ENCODE measurements around the gene SULF2. TPM values are rescaled to one million over a fixed set of nuclear protein-coding genes. Genes with fewer than 3 reads are reported as not detected.
"Not testable (repeated sequence)": the region's sequence is repeated elsewhere in the genome, so short reads cannot be mapped to it uniquely, and the experiment has no call there.

SULF2 gene
- total RNA-seq (2012; rRNA removed), result 0.66 and 2.5 TPM in 2 replicates

DNA sequence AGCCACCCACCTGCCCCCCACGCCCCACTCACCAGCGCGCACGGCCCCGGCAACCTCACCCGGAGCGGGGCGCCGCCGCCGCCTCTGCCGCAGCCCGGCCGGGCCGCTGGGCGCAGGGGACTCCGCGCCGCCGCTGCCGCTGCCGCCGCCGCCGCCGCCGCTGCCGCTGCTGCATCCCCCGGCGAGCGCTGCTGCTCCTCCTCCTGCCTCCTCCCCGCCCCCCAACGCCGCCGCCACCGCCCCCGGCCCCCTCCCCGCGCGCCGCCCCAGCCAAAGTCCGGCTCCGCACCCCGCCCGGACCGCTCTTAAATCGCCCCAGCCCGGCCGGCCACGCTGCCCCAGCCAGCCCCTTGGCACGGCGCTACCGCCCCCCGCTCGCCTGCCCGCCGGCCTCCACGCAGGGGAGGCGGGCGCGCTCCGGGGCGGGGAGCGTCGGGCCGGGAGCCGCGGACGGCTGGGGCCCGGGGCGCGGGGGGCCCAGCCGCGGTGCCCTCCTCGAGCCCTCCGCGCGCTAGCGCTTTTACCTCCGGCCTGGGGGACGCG, at the start of gene SULF2:
TSS of gene SULF2 (minus strand) at position 171 of the 543 bp plus-strand sequence. CDS start 28,118 bp downstream, outside the sequence.
- Histone ChIP-seq H3K9ac (ENCODE audit: low read depth, low read length) (no peak within 1 kb of the TSS), H3K27me3 (ENCODE audit: control insufficient read depth, insufficient read depth, low read length) (peaks cover 77% of the 10 kb centered on the region), H3K4me2 (ENCODE audit: low read length) (peak within 1 kb of the TSS; percentile 83), H3K4me1 (ENCODE audit: control insufficient read depth, insufficient read depth, low read length) (peaks cover 12% of the 10 kb centered on the region), H3K36me3 (ENCODE audit: insufficient read depth, low read length) (no peaks in the 10 kb centered on the region), H3K4me3 (ENCODE audit: low read length) (peak within 1 kb of the TSS; percentile 57), H3K9me3 (replicated peaks; ENCODE audit: low read length) (no peaks in the 10 kb centered on the region)

DNA sequence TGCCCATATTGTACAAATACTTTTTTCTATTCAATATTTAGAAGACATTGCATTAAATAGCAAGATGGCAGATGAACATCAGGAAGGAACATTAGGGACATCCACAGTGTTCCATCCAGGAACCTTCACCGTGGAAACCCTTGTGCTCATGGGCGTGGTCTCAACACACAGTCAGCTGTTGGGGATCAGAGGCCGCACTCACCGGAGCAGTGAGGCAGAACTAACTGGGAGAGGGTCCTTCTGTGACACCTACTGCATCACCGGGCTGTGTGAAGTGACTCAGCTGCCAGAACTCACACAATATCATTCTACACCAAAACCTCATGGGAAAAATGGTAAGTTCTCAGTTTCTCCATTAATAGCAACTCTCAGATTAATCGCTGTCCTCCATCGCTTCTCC, 46.4 kb upstream of the SULF2 start:
- not testable (repeated sequence) for H3K4me3 ChIP-seq (ENCODE audit: low read length); H3K27me3 ChIP-seq (ENCODE audit: control insufficient read depth, insufficient read depth, low read length); H3K4me2 ChIP-seq (ENCODE audit: low read length); H3K9me3 ChIP-seq (replicated peaks; ENCODE audit: low read length); H3K9ac ChIP-seq (ENCODE audit: low read depth, low read length); H3K36me3 ChIP-seq (ENCODE audit: insufficient read depth, low read length); H3K4me1 ChIP-seq (ENCODE audit: control insufficient read depth, insufficient read depth, low read length)

DNA sequence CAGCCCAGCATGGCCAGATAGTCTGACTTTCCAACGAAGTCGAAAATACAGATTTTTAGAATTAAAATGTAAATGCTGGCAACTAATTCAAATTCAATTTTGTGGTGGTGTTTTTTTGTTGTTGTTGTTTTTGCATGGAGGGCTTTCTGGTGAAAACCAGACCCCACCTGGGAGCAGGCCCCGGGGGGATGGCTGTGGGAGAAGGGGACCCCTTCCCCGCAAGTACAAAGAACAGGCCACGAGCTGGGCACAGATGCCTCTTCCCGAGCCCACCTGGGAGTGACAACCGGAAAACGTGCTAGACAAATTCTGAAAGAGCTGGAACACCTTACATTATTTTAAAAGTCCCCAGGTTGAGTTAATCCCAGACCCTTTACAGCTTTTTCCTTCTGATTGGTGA, 41.4 kb upstream of the SULF2 start:
- not testable (repeated sequence) for H3K4me3 ChIP-seq (ENCODE audit: low read length); H3K27me3 ChIP-seq (ENCODE audit: control insufficient read depth, insufficient read depth, low read length)

DNA sequence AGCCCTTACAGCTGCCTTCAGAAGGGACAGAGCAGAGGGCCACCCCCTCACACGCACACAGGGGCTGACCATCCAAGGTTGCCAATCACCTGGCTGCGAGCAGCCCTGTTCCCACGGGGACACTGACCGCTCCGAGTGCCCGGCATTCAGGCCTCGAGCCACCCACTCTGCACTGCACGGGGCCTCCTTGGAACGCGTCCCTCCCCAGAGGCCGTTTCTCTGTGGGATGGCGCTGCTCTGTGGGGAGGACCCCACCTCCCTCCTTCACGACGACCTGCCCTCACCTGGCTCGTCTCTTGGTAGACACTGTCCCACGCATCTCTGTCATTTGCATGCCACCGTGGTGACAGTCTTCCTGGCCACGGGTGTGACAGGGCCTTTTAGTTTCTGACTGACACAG, 40.7 kb upstream of the SULF2 start:
- not testable (repeated sequence) for H3K4me1 ChIP-seq (ENCODE audit: control insufficient read depth, insufficient read depth, low read length); H3K4me3 ChIP-seq (ENCODE audit: low read length); H3K27me3 ChIP-seq (ENCODE audit: control insufficient read depth, insufficient read depth, low read length); H3K9me3 ChIP-seq (replicated peaks; ENCODE audit: low read length); H3K4me2 ChIP-seq (ENCODE audit: low read length); H3K9ac ChIP-seq (ENCODE audit: low read depth, low read length); H3K36me3 ChIP-seq (ENCODE audit: insufficient read depth, low read length)

More for the DNA sequence above, 41.4 kb upstream of the SULF2 start:
- H3K36me3 ChIP-seq (ENCODE audit: insufficient read depth, low read length); H3K4me2 ChIP-seq (ENCODE audit: low read length); H3K9ac ChIP-seq (ENCODE audit: low read depth, low read length); H3K9me3 ChIP-seq (replicated peaks; ENCODE audit: low read length); H3K4me1 ChIP-seq (ENCODE audit: control insufficient read depth, insufficient read depth, low read length): not testable (repeated sequence)

DNA sequence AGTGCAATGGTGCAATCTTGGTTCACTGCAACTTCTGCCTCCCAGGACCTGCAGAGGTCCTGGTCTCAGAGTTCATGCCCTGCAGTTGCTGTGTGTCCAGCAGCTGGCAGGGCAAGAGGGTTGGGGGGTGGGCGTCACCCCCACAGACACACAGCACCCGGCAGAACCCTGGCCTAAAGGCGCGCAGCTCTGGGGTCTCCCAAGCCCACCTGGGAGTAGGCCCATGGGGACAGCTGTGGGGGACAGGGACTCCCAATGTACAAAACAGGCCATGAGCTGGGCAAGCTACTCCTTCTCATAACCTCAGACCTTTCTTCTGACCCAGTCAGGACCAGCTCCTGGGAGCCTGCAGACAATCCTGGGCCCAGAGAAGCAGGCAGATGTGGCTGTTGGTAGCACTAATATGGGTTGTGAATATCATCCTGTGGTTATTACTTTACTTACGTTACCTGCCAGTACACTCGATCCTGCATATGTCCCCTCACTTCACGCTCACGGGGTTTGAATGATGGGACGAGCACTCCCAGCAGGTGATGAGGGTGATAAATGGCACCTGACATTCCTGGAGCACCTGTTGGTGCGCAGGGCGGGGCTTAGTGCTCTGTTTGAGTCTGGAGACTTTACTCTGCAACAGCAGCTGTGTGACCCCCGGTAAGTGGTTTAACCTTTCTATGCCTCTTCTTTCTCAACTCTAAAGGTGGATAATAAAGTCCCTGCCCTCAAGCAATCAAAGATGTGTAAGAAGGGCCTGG, 39.9 kb upstream of the SULF2 start:
- Histone ChIP-seq H3K4me1 (ENCODE audit: control insufficient read depth, insufficient read depth, low read length) (no peaks in the 10 kb centered on the region), H3K27me3 (ENCODE audit: control insufficient read depth, insufficient read depth, low read length) (no peaks in the 10 kb centered on the region), H3K4me3 (ENCODE audit: low read length) (no peak overlapping the region), H3K36me3 (ENCODE audit: insufficient read depth, low read length) (no peaks in the 10 kb centered on the region), H3K9me3 (replicated peaks; ENCODE audit: low read length) (no peaks in the 10 kb centered on the region), H3K4me2 (ENCODE audit: low read length) (no peak overlapping the region), H3K9ac (ENCODE audit: low read depth, low read length) (no peak overlapping the region)

DNA sequence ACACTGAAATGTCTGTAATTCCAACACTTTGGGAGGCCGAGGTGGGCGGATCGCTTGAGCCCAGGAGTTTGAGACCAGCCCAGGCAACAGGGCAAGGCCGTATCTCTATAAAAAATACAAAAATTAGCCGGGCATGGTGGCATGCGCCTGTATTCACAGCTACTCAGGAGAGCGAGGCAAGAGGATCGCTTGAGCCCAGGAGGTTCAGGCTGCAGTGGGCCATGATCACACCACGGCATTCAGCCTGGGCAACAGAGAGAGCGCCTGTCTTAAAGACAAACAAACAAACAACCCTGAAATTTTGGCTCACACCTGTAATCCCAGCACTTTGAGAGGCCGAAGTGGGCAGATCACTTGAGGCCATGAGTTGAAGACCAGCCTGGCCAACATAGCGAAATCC, 38.7 kb upstream of the SULF2 start:
- H3K27me3 ChIP-seq (ENCODE audit: control insufficient read depth, insufficient read depth, low read length); H3K4me1 ChIP-seq (ENCODE audit: control insufficient read depth, insufficient read depth, low read length); H3K4me3 ChIP-seq (ENCODE audit: low read length); H3K36me3 ChIP-seq (ENCODE audit: insufficient read depth, low read length); H3K9me3 ChIP-seq (replicated peaks; ENCODE audit: low read length); H3K9ac ChIP-seq (ENCODE audit: low read depth, low read length); H3K4me2 ChIP-seq (ENCODE audit: low read length): not testable (repeated sequence)

DNA sequence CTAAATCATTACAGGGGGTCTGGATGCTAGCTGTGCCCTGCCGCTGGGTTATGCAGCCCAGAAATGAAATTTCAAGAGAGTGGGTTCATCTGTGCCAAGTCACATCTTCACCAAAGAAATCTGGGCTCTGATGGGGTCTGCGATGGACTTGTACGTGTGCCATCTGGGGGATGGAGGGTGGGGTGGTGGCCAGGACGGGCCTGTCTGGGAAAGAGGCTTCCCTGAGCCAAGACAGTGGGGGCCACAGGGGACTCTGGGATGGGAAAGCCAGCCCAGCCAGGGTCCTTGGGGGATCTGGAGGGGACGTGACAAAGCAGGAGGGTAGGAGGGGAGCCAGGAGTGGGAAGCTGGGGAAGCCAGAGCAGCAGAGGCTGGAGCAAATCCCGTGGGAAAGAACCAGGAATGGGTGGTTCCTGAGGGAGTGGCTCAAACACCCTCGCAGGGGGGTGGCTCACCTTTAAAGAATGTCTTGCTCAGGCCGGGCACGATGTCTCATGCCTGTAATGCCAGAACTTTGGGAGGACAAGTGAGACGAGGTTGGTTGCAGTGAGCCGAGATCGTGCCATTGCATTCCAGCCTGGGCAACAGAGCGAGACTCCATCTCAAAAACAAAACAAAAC, 36.3 kb upstream of the SULF2 start:
- H3K4me2 ChIP-seq (ENCODE audit: low read length), result no peak overlapping the region
- H3K9ac ChIP-seq (ENCODE audit: low read depth, low read length), result no peak overlapping the region
- H3K27me3 ChIP-seq (ENCODE audit: control insufficient read depth, insufficient read depth, low read length), result peaks cover 6% of the 10 kb centered on the region
- H3K4me3 ChIP-seq (ENCODE audit: low read length), result no peak overlapping the region
- no peaks in the 10 kb centered on the region for H3K36me3 ChIP-seq (ENCODE audit: insufficient read depth, low read length)
- no peaks in the 10 kb centered on the region for H3K4me1 ChIP-seq (ENCODE audit: control insufficient read depth, insufficient read depth, low read length)
- no peaks in the 10 kb centered on the region for H3K9me3 ChIP-seq (replicated peaks; ENCODE audit: low read length)

DNA sequence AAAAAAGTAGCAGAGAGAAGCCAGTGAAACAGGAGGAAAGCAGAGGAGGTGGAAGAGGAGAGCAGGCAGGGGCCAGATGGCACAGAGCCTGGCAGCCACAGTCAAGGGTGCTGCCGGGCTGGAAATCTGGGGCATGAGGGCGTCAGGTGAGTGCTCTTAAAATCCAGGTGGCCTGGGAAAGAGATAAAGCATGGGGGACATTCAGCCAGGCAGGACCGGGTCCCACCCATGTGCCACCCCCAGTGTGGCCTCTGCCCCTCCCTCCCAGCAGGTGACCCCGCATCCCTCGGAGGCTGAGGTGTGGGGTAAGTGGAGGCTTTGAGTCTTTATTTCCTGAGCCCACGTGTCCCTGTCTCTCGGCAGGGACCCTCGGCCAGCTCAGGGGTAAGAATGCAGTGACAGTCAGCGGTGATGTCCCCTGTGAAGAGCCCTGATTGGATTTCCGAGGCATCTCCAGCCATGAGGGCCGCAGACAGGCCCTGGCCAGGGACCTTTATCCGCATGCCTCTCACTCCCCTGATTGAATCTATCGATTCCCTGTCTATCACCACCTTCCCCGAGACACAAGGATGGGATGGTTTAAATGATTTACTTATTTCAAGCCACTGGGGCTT, 33.8 kb upstream of the SULF2 start:
- H3K9ac ChIP-seq (ENCODE audit: low read depth, low read length), result no peak overlapping the region
- no peak overlapping the region for H3K4me3 ChIP-seq (ENCODE audit: low read length)
- no peaks in the 10 kb centered on the region for H3K4me1 ChIP-seq (ENCODE audit: control insufficient read depth, insufficient read depth, low read length)
- H3K4me2 ChIP-seq (ENCODE audit: low read length), result no peak overlapping the region
- peaks cover 10% of the 10 kb centered on the region for H3K27me3 ChIP-seq (ENCODE audit: control insufficient read depth, insufficient read depth, low read length)
- no peaks in the 10 kb centered on the region for H3K9me3 ChIP-seq (replicated peaks; ENCODE audit: low read length)
- no peaks in the 10 kb centered on the region for H3K36me3 ChIP-seq (ENCODE audit: insufficient read depth, low read length)

DNA sequence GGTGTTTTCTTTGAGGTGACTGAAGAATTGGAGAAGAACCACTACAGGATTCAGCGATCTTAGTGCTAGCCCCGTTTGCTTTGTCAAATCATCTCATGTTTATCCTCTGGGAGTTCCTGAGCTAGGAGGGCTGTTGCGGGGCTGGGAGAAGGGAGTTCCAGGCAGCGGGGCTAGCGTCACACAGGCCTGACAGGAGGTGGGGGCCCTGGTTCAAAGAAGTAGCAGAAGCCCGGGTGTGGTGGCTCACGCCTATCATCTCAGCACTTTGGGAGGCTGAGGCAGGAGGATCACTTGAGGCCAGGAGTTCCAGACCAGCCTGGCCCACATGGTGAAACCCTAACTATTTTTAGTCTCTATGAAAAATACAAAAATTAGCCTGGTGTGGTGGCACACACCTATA, 33.2 kb upstream of the SULF2 start:
- Histone ChIP-seq H3K4me1 (ENCODE audit: control insufficient read depth, insufficient read depth, low read length) (no peaks in the 10 kb centered on the region), H3K4me3 (ENCODE audit: low read length) (no peak overlapping the region), H3K27me3 (ENCODE audit: control insufficient read depth, insufficient read depth, low read length) (peaks cover 12% of the 10 kb centered on the region), H3K9ac (ENCODE audit: low read depth, low read length) (no peak overlapping the region), H3K4me2 (ENCODE audit: low read length) (no peak overlapping the region), H3K36me3 (ENCODE audit: insufficient read depth, low read length) (no peaks in the 10 kb centered on the region), H3K9me3 (replicated peaks; ENCODE audit: low read length) (no peaks in the 10 kb centered on the region)

DNA sequence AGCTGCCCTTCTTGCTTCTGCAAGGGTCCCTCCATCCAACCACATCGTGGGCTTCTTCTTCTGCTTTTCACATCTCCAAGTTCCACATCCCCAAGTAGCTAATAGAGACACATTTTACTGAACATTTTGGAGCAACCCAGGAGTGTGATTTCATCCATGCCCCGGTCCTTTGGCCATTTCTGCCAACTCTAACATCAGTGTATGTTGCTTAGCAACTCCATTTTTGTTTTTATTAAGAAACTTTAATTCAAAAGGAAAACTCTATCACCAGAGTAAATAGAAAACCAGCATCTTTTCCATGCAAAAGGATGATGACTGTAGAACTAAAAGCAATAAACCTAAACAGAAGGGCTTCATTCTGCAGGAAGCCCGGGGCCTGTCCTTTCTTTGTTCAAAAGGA, 32.7 kb upstream of the SULF2 start:
- H3K36me3 ChIP-seq (ENCODE audit: insufficient read depth, low read length), result no peaks in the 10 kb centered on the region
- peaks cover 12% of the 10 kb centered on the region for H3K27me3 ChIP-seq (ENCODE audit: control insufficient read depth, insufficient read depth, low read length)
- H3K4me3 ChIP-seq (ENCODE audit: low read length), result no peak overlapping the region
- no peak overlapping the region for H3K9ac ChIP-seq (ENCODE audit: low read depth, low read length)
- H3K4me1 ChIP-seq (ENCODE audit: control insufficient read depth, insufficient read depth, low read length), result no peaks in the 10 kb centered on the region
- H3K9me3 ChIP-seq (replicated peaks; ENCODE audit: low read length), result no peaks in the 10 kb centered on the region
- no peak overlapping the region for H3K4me2 ChIP-seq (ENCODE audit: low read length)

DNA sequence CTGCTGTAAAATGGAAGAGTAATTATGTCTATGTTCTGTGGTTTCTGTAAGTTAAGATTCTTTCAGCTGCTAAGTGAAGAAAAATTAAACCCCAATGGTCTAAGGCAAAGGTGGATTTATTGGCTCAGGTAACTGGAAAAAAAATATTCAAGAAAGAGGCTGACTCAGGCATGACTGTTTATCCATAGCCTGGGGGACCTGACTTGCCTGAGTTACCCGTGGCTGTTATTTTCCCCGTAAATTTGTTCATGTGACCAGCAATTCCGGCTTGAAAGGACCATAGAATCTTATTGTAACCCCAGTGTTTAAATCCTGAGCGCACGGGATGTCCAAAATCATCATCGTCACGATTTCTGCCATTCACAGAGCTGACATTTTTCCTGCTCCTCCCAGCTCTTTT, 32.3 kb upstream of the SULF2 start:
- Histone ChIP-seq H3K36me3 (ENCODE audit: insufficient read depth, low read length) (no peaks in the 10 kb centered on the region), H3K4me2 (ENCODE audit: low read length) (no peak overlapping the region), H3K9ac (ENCODE audit: low read depth, low read length) (no peak overlapping the region), H3K9me3 (replicated peaks; ENCODE audit: low read length) (no peaks in the 10 kb centered on the region), H3K27me3 (ENCODE audit: control insufficient read depth, insufficient read depth, low read length) (peaks cover 12% of the 10 kb centered on the region), H3K4me3 (ENCODE audit: low read length) (no peak overlapping the region), H3K4me1 (ENCODE audit: control insufficient read depth, insufficient read depth, low read length) (no peaks in the 10 kb centered on the region)

Measured in skeletal muscle satellite cell (primary cell).